ACC112 (cell line): Measurements from ENCODE around the gene KLHL42.

Source experiments
- H2AFZ ChIP-seq: fragments of 200-600 bp; sonication (generic); one replicate; pipeline ENCODE4 v1.6.0; 2017; ENCODE audit warnings: antibody characterized with exemption, low read length; ENCODE audit not compliant: unreplicated experiment
- H3K27ac ChIP-seq: fragments of 200-600 bp; sonication (generic); 2 replicates; pipeline ENCODE4 v1.5.1; 2014; ENCODE audit warnings: low read depth, mild to moderate bottlenecking, antibody characterized with exemption, low read length, moderate library complexity
- H3K27me3 ChIP-seq: fragments of 200-600 bp; sonication (generic); 2 replicates; pipeline ENCODE4 v1.6.1; 2014; ENCODE audit warnings: mild to moderate bottlenecking, antibody characterized with exemption, low read length, moderate library complexity, mixed read lengths; ENCODE audit not compliant: insufficient read depth
- H3K36me3 ChIP-seq: fragments of 200-600 bp; sonication (generic); 2 replicates; pipeline ENCODE4 v1.6.1; 2016; ENCODE audit warnings: mild to moderate bottlenecking, antibody characterized with exemption, low read length, moderate library complexity, mixed read lengths; ENCODE audit not compliant: insufficient read depth
- H3K4me1 ChIP-seq: fragments of 200-600 bp; sonication (generic); one replicate; pipeline ENCODE4 v1.6.1; 2016; ENCODE audit warnings: low read length, mixed read lengths; ENCODE audit not compliant: insufficient read depth, unreplicated experiment, control insufficient read depth
- H3K4me3 ChIP-seq: fragments of 200-600 bp; sonication (generic); 2 replicates; pipeline ENCODE4 v1.5.1; 2014; ENCODE audit warnings: mild to moderate bottlenecking, low read depth, low read length
- H3K79me2 ChIP-seq: fragments of 200-600 bp; sonication (generic); one replicate; pipeline ENCODE4 v1.6.0; 2016; ENCODE audit warnings: low read length; ENCODE audit not compliant: control insufficient read depth, unreplicated experiment, insufficient read depth

The KLHL42 gene

DNA sequence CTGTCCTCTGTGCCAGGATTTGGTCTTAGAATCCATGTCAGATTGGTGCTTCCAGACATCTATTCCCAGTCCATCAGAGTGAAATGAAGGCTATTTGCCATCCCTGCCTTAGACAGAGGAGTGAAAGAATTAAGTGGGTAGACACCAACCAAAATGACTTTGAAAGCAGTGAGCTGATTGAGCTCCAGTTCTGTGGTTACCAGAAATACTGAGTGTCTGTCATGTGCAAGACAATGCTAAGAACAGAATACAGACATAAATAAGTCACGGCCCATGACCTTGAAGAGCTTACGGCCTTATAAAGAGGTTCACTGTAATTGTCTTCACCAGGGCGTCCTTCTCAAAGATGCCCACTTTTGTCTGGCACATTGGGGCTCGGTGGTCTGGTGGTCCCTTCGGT, 21.6 kb downstream of the KLHL42 start:
- Histone ChIP-seq H2AFZ (no peak overlapping the region), H3K4me1 (no peaks in the 10 kb centered on the region), H3K27me3 (no peaks in the 10 kb centered on the region), H3K27ac (no peak overlapping the region), H3K4me3 (no peak overlapping the region), H3K79me2 (no peaks in the 10 kb centered on the region), H3K36me3 (0 out of 2 replicates have a peak, but pooled peaks cover 6% of the 10 kb centered on the region)

DNA sequence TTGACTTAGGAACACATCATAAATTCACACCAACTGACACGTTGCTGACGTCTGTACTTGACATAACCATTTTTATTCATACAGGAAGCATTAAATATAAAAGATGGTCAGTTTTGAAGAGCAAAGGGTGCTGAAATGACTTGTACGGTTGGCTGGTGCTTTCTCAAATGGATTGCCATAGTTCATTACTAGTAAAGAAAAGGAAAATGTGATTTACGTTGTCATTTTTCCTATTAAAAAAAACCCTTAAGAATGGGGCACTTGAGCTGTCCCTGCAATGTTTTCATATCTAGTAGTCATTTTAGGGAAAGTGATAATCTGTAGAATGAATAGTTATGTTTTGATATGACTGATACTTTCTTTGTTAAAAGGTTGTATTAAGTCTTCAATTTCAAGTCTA, 22.5 kb downstream of the KLHL42 start:
- Histone ChIP-seq H3K79me2 (no peaks in the 10 kb centered on the region), H3K27me3 (no peaks in the 10 kb centered on the region), H3K4me1 (no peaks in the 10 kb centered on the region), H3K36me3 (0 out of 2 replicates have a peak, but pooled peaks cover 4% of the 10 kb centered on the region), H2AFZ (no peak overlapping the region), H3K27ac (no peak overlapping the region), H3K4me3 (no peak overlapping the region)

GRCh38 chr12:27802936-27803335, 22.9 kb downstream of the KLHL42 start:
- Histone ChIP-seq H3K4me3 (no peak overlapping the region), H3K36me3 (0 out of 2 replicates have a peak, but pooled peaks cover 4% of the 10 kb centered on the region), H2AFZ (no peak overlapping the region), H3K79me2 (no peaks in the 10 kb centered on the region), H3K27me3 (no peaks in the 10 kb centered on the region), H3K4me1 (no peaks in the 10 kb centered on the region), H3K27ac (no peak overlapping the region)

DNA sequence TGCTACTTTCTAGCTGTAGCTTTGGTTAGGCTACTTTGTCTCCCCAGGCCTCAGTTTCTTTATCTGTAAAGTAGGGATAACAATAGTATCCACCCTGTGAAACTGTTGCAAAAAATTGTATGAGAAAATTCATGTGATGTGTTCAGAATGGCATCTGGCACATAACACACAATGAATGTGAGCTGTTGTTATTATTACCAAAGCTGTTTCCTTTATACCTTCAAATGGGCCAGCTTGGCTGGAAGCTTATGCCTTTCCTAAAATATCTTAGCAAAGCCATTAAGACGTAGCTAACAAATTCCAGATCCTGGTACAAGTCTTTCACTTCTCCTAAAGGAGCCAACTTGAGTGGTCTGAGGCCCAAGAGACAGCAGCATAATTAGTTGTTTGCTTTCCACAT, 25.2 kb downstream of the KLHL42 start:
- no peaks in the 10 kb centered on the region for H3K27me3 ChIP-seq
- H3K79me2 ChIP-seq: no peaks in the 10 kb centered on the region
- no peak overlapping the region for H2AFZ ChIP-seq
- H3K27ac ChIP-seq: no peak overlapping the region
- no peaks in the 10 kb centered on the region for H3K36me3 ChIP-seq
- no peaks in the 10 kb centered on the region for H3K4me1 ChIP-seq
- no peak overlapping the region for H3K4me3 ChIP-seq

DNA sequence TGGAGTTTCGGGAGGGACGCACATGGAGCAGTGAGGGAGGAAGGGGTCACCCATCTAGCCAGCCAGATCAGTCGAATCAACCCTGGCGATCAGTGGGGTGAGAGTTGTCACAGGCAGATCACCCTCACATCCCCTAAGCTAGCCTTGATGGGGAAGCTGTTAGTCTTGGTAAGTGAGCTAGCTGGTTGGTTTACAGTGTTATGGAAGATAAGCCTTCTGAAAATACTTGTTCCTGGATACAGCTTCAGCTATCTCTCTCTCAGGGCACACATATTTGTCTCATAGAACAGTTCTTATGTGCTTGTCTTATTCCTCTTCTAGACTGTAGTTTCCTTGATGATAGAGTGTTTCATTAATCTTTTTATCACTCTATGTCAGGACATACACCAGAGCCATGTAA, 26.2 kb downstream of the KLHL42 start:
- H3K36me3 ChIP-seq: no peaks in the 10 kb centered on the region
- no peaks in the 10 kb centered on the region for H3K4me1 ChIP-seq
- H3K27ac ChIP-seq: no peak overlapping the region
- H3K4me3 ChIP-seq: no peak overlapping the region
- H3K79me2 ChIP-seq: no peaks in the 10 kb centered on the region
- no peaks in the 10 kb centered on the region for H3K27me3 ChIP-seq
- H2AFZ ChIP-seq: no peak overlapping the region

GRCh38 chr12:27807063-27807703, 27.1 kb downstream of the KLHL42 start:
- Histone ChIP-seq H3K36me3 (no peaks in the 10 kb centered on the region), H2AFZ (no peak overlapping the region), H3K27ac (no peak overlapping the region), H3K4me3 (no peak overlapping the region), H3K27me3 (no peaks in the 10 kb centered on the region), H3K79me2 (no peaks in the 10 kb centered on the region), H3K4me1 (no peaks in the 10 kb centered on the region)

- H3K4me3 ChIP-seq: no peak overlapping the region
- no peak overlapping the region for H3K27ac ChIP-seq
- no peaks in the 10 kb centered on the region for H3K79me2 ChIP-seq
- H3K36me3 ChIP-seq: no peaks in the 10 kb centered on the region
- H3K27me3 ChIP-seq: no peaks in the 10 kb centered on the region
- no peak overlapping the region for H2AFZ ChIP-seq
- no peaks in the 10 kb centered on the region for H3K4me1 ChIP-seq
Measured at GRCh38 chr12:27808841-27809240, 28.8 kb downstream of the KLHL42 start.

GRCh38 chr12:27810756-27811155, 30.7 kb downstream of the KLHL42 start:
- Histone ChIP-seq H3K4me1 (no peaks in the 10 kb centered on the region), H3K27me3 (no peaks in the 10 kb centered on the region), H2AFZ (no peak overlapping the region), H3K79me2 (no peaks in the 10 kb centered on the region), H3K36me3 (no peaks in the 10 kb centered on the region), H3K27ac (no peak overlapping the region), H3K4me3 (no peak overlapping the region)

GRCh38 chr12:27812502-27812901, 32.5 kb downstream of the KLHL42 start:
- H3K4me1 ChIP-seq: no peaks in the 10 kb centered on the region

GRCh38 chr12:27814411-27814810, 34.4 kb downstream of the KLHL42 start:
- no peaks in the 10 kb centered on the region for H3K79me2 ChIP-seq
- H3K27ac ChIP-seq: no peak overlapping the region
- H3K4me1 ChIP-seq: no peaks in the 10 kb centered on the region
- H2AFZ ChIP-seq: no peak overlapping the region
- no peaks in the 10 kb centered on the region for H3K27me3 ChIP-seq
- no peaks in the 10 kb centered on the region for H3K36me3 ChIP-seq
- H3K4me3 ChIP-seq: no peak overlapping the region

More at GRCh38 chr12:27812502-27812901, 32.5 kb downstream of the KLHL42 start:
- no peaks in the 10 kb centered on the region for H3K79me2 ChIP-seq
- H2AFZ ChIP-seq: no peak overlapping the region
- no peaks in the 10 kb centered on the region for H3K36me3 ChIP-seq
- H3K27ac ChIP-seq: no peak overlapping the region
- H3K27me3 ChIP-seq: no peaks in the 10 kb centered on the region
- H3K4me3 ChIP-seq: no peak overlapping the region

DNA sequence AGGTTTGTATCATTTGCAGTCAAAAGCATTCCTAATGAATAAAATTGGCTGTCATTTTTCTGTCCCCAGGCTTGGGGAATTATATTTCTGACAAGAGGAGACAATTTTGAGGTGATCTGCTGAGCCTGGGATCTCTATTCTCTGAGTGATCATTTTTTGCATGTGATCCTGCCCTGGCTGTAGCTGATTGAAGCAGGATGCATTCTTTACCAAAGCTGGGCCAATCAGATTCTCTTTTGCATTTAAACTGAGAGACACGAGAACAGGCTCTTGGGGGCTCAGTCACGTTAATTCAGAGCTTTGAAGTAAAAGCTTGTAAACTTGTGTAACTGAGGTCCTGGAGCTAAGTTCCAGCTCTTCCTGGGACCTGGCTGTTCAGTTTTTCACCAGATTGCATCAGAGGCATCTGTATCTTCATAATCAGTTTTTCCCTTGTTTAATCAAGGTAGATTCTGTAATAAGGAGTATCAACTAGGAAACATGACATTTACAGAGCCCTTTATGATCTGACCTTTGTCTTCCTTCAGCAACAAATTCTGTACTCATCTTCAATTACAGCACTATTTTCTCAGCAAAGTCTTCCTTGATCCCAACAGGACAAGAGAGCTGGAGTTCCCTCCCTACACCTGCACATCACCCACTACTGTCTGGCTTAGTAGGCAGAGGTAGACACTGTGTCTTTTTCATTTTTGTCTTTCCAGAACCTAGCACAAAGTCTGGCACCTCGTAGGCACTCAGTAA, 35.0 kb downstream of the KLHL42 start:
- H3K79me2 ChIP-seq: no peaks in the 10 kb centered on the region
- no peaks in the 10 kb centered on the region for H3K27me3 ChIP-seq
- no peaks in the 10 kb centered on the region for H3K36me3 ChIP-seq
- no peak overlapping the region for H3K4me3 ChIP-seq
- no peaks in the 10 kb centered on the region for H3K4me1 ChIP-seq
- H3K27ac ChIP-seq: no peak overlapping the region
- H2AFZ ChIP-seq: no peak overlapping the region
